Measurements from ENCODE around the gene DOK5.

Gene DOK5

DNA sequence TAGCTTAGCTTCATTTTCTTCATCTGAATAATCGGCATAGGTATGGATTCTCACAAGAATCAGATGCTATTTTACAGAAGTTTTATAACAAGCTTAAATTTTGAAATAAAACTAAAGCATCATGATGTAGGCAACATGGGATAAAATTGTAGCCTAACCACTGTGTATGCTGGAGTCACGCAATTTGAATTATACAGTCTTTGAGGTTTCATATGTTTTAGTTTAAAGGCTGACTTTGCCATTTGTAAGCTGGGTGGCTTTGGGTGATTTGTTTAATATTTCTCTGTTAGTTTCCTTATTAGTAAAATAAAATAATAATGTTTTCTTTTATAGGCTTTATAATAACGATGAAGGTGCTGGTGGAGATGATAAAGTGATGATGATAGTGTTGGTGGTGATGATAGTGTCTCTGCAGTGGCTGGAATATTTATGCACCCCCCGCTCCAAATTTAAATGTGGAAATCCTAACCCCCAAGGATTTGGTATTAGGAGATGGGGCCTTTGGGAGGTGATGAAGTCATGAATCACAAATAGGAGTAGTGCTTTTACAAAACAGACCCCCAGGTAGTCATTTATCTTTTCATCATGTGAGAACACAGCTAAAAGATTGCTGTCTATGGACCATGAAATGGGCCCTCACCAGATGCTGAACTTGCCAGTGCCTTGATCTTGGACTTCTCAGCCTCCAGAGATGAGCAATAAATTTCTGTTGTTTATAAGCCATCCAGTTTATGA, 42.0 kb downstream of the DOK5 start:
- TF ChIP-seq, protein P1, sequence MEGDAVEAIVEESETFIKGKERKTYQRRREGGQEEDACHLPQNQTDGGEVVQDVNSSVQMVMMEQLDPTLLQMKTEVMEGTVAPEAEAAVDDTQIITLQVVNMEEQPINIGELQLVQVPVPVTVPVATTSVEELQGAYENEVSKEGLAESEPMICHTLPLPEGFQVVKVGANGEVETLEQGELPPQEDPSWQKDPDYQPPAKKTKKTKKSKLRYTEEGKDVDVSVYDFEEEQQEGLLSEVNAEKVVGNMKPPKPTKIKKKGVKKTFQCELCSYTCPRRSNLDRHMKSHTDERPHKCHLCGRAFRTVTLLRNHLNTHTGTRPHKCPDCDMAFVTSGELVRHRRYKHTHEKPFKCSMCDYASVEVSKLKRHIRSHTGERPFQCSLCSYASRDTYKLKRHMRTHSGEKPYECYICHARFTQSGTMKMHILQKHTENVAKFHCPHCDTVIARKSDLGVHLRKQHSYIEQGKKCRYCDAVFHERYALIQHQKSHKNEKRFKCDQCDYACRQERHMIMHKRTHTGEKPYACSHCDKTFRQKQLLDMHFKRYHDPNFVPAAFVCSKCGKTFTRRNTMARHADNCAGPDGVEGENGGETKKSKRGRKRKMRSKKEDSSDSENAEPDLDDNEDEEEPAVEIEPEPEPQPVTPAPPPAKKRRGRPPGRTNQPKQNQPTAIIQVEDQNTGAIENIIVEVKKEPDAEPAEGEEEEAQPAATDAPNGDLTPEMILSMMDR (IDR thresholded peaks at IDR 0.05) = no peak

DNA sequence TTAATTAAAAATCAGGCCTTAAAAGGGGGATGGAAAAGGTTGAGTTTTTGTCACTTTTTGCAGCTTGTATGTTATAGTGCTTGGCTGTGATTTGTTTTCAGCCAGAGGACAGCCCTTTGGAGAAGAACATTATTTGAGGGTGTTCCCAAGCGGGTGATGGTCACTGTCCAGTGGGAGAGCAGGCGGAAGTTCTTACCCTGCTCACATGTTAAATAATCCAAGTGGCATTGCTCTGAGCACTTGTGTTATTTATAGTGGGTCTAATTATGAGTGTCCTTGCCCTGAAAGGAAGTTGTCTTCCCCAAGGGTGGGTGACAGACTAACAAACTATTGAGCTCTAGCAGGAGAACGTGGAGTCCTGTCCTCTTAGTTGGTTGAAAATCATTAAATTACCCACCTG, 49.5 kb downstream of the DOK5 start:
- TF ChIP-seq, protein P1 (IDR thresholded peaks at IDR 0.05) = no peak

DNA sequence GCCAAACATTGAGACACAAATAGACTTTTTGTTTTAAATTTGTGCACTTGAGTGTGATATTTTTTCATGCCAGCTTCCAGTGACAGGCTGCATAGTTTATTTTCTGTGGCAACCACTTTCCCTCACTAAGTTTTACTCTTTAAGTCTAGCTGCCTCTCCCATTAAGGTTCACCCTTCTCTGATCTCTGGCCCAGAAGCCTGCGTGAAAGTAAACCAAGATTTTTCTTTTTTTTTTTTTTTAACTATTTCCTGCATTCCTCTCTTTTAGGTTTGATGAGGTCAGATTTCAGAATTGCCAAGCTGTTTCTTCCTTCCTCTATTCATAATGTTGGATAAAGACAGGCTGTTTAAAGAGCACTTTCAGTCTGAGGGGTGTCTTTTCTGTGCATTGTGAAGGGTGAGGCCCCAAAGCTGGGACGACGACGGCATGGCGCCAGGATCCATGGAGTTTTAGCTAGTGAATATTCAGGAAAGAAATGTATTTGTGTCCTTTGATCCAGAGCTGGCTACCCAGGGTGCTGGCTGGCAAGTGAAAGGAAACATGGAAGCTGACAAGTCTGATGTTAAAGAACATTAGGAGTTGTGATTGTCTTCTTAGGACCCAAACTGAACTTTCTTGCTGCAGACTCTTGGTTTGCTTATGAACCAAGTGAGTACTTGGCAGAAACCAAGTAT, 50.7 kb downstream of the DOK5 start:
- TF ChIP-seq, protein P1 (IDR thresholded peaks at IDR 0.05) = no peak

DNA sequence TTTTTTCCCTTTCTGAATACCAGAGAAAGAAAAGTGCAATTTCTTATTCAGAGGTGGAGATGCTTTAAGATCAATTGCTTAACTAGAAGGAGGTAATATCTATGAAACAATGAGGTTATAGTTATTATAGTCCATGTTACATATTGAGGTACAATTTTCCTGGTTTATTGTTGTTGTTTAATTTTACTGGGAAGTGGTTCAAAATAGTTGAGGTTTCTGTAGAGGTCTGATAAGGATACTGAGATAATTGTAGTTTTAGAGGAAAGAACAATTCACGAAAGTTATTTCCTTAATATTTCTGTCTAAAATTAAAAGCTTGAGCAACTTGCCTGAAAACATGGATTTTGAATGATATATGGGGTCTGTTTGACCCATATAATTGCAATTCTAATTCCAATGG, 51.4 kb downstream of the DOK5 start:
- TF ChIP-seq, protein P1 (IDR thresholded peaks at IDR 0.05) = no peak

DNA sequence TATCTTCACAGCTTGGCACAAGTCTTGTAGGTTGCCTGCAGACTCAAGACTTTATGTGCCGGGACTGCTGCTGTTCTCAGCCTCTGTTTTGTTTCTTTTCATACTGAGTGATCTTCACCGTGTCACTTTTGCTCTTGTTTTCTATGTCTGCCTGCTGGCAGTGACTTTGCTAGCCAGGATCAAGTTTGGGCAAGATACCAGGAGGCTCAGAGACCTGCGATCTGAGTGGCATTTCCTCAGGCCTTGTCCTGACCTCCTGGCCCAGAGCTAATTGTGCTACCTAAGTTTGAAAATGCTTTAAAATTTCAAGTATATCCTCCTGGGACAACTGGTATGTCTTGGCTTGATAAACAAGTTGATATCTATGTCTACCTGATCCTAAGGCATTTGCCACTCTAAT, 57.2 kb downstream of the DOK5 start:
- TF ChIP-seq, protein P1 (IDR thresholded peaks at IDR 0.05) = no peak

DNA sequence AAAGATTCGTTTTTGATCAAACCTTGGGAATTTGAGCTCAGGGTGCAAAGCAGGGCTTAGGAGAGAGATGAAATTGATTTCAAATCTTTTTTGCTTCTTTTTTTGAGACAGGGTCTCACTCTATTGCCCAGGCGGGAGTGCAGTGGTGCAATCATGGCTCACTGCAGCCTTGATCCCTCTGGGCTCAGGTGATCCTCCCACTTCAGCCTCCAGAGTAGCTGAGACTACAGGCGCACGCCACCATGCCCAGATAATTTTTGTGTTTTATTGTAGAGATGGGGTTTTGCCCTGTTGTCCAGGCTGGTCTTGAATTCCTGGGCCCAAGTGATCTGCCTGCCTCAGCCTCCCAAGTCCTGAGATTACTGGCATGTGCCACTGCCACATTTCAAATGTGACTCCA, 58.7 kb downstream of the DOK5 start:
- TF ChIP-seq, protein P1 (IDR thresholded peaks at IDR 0.05) = no peak

DNA sequence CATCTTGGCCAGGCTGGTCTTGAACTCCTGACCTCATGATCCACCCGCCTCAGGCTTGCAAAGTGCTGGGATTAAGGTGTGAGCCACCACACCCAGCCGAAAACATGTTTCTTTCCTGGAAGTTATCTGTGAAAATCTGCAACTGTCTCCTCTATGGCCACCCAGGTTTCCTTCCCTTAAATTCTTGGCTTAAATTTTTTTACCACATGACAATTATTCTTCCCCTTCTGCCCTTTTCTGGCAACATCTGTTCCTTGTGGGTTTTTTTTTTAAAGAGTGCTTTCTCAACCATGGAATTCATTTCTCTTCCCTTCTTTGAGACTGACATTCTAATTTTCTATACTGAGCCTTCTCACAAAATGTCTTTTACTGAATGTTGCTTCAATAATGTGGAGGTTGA, 59.6 kb downstream of the DOK5 start:
- TF ChIP-seq, protein P1 (IDR thresholded peaks at IDR 0.05) = no peak

Measured in LNCAP (cell line).